HepG2 (cell line): ENCODE data around the gene SH2D3A. TPM values are rescaled to one million over a fixed set of nuclear protein-coding genes. Genes with fewer than 3 reads are reported as not detected.

ENCODE experiments used
- AHR ChIP-seq: IDR thresholded peaks from 2 replicates; pipeline ENCODE4 v1.6.1; 2018; ENCODE audit warnings: missing genetic modification reagents, missing compliant biosample characterization
- FLYWCH1 ChIP-seq: sonication (generic); formaldehyde crosslinking; IDR thresholded peaks from 2 replicates; pipeline ENCODE4 v1.8.1; 2023; ENCODE audit warnings: mild to moderate bottlenecking, missing genetic modification reagents
- FUBP1 ChIP-seq: sonication (generic); formaldehyde crosslinking; IDR thresholded peaks from 2 replicates; pipeline ENCODE4 v1.5.1; 2020; ENCODE audit warnings: missing genetic modification reagents, mild to moderate bottlenecking, borderline replicate concordance
- GABPB1 ChIP-seq: IDR thresholded peaks from 2 replicates; pipeline ENCODE4 v1.6.1; 2016; ENCODE audit warnings: mild to moderate bottlenecking, missing genetic modification reagents, moderate library complexity, missing compliant biosample characterization
- HIC2 ChIP-seq: sonication (generic); formaldehyde crosslinking; IDR thresholded peaks from 2 replicates; pipeline ENCODE4 v1.9.0; 2022; ENCODE audit warnings: low read depth, missing genetic modification reagents
- HNRNPL ChIP-seq: fragments of 200-400 bp; formaldehyde crosslinking; IDR thresholded peaks from 2 replicates; pipeline ENCODE4 v1.6.1; 2017; ENCODE audit warnings: mild to moderate bottlenecking, low read depth, low read length
- NKX3-1 ChIP-seq: sonication (generic); formaldehyde crosslinking; IDR thresholded peaks from 2 replicates; pipeline ENCODE4 v1.5.0; 2020; ENCODE audit warnings: missing genetic modification reagents
- NR2F6 ChIP-seq, 2 experiments: IDR thresholded peaks; 2 replicates each; pipeline ENCODE4 v1.6.1; 2016; ENCODE audit warnings: antibody characterized with exemption in 1 of 2, mild to moderate bottlenecking in 1 of 2
- SMC3 ChIP-seq: IDR thresholded peaks from 2 replicates; pipeline ENCODE4 v1.6.1; 2011; ENCODE audit warnings: low read length, improper control_type of control experiment
- TAF1 ChIP-seq: sonication (generic); formaldehyde crosslinking; IDR thresholded peaks from 2 replicates; pipeline ENCODE4 v1.4.0; 2020; ENCODE audit warnings: missing genetic modification reagents
- XBP1 ChIP-seq: sonication (generic); formaldehyde crosslinking; IDR thresholded peaks from 2 replicates; pipeline ENCODE4 v1.5.0; 2020; ENCODE audit warnings: missing genetic modification reagents
- ZFX ChIP-seq: sonication (generic); formaldehyde crosslinking; IDR thresholded peaks from 2 replicates; pipeline ENCODE4 v1.4.0; 2020; ENCODE audit warnings: mild to moderate bottlenecking, low read depth, missing genetic modification reagents, moderate library complexity
- ZNF180 ChIP-seq: sonication (generic); formaldehyde crosslinking; IDR thresholded peaks from 2 replicates; pipeline ENCODE4 v1.4.0; 2020; ENCODE audit warnings: low read depth, missing genetic modification reagents, borderline replicate concordance
- ZNF264 ChIP-seq: sonication (generic); formaldehyde crosslinking; IDR thresholded peaks from 2 replicates; pipeline ENCODE4 v1.4.0; 2020; ENCODE audit warnings: missing genetic modification reagents
- ZNF382 ChIP-seq: sonication (generic); formaldehyde crosslinking; IDR thresholded peaks from 2 replicates; pipeline ENCODE4 v1.5.0; 2020; ENCODE audit warnings: missing genetic modification reagents, mild to moderate bottlenecking, borderline replicate concordance
- ZNF44 ChIP-seq: sonication (generic); formaldehyde crosslinking; IDR thresholded peaks from 2 replicates; pipeline ENCODE4 v1.5.1; 2020; ENCODE audit warnings: mild to moderate bottlenecking, missing genetic modification reagents
- ZNF670 ChIP-seq: sonication (generic); formaldehyde crosslinking; IDR thresholded peaks from 2 replicates; pipeline ENCODE4 v1.8.0; 2022; ENCODE audit warnings: mild to moderate bottlenecking, missing genetic modification reagents, borderline replicate concordance
- ZNF747 ChIP-seq: sonication (generic); formaldehyde crosslinking; IDR thresholded peaks from 2 replicates; pipeline ENCODE4 v1.8.1; 2023; ENCODE audit warnings: missing genetic modification reagents, mild to moderate bottlenecking, borderline replicate concordance
- ZNF788 ChIP-seq: sonication (generic); formaldehyde crosslinking; IDR thresholded peaks from 2 replicates; pipeline ENCODE4 v1.5.0; 2020; ENCODE audit warnings: mild to moderate bottlenecking, missing genetic modification reagents, borderline replicate concordance
- ZSCAN12 ChIP-seq: sonication (generic); formaldehyde crosslinking; IDR thresholded peaks from 2 replicates; pipeline ENCODE4 v1.9.0; 2021; ENCODE audit warnings: mild to moderate bottlenecking, missing genetic modification reagents
- ZSCAN30 ChIP-seq: sonication (generic); formaldehyde crosslinking; IDR thresholded peaks from 2 replicates; pipeline ENCODE4 v1.5.0; 2020; ENCODE audit warnings: mild to moderate bottlenecking, missing genetic modification reagents
- polyA plus RNA-seq, 8 experiments: library from polyadenylated mRNA; depleted of rRNA in 3 of 8; stranded (reverse) in 7 of 8; unstranded in 1 of 8; fragments of >200 nt; fragmentation: Illumina TruSeq in 4 of 8; extraction: Trizol in 4 of 8; gene quantifications; 2 replicates each; pipeline versions ENCODE4 v1.2.1 to v1.2.3, GENCODE V29; 2011 to 2016; ENCODE audit warnings: low read depth in 4 of 8, missing spikeins in 1 of 8, mixed read lengths in 1 of 8; ENCODE audit not compliant: insufficient read depth in 1 of 8
- total RNA-seq, 5 experiments: library from RNA; depleted of rRNA; stranded (reverse); fragments of >200 nt; fragmentation: Illumina TruSeq; extraction: Trizol; gene quantifications; 2 replicates each; pipeline ENCODE4 v1.2.3, GENCODE V29; 2016; ENCODE audit warnings: low read depth in 1 of 5
- TF ChIP-seq, protein P1 (sequence below): sonication (generic); formaldehyde crosslinking; IDR thresholded peaks from 2 replicates; pipeline ENCODE4 v1.8.0; 2022; ENCODE audit warnings: missing genetic modification reagents, mild to moderate bottlenecking, borderline replicate concordance
- TF ChIP-seq, protein P2 (sequence below): sonication (generic); formaldehyde crosslinking; IDR thresholded peaks from 2 replicates; pipeline ENCODE4 v1.8.0; 2022; ENCODE audit warnings: mild to moderate bottlenecking, missing genetic modification reagents, moderate library complexity

The SH2D3A gene
- total and polyA plus RNA-seq, 2 of the 13 experiments (the other 11 are each of a cell fraction or from before 2014, with no cell fraction given), result 1.0 to 2.2 TPM

DNA sequence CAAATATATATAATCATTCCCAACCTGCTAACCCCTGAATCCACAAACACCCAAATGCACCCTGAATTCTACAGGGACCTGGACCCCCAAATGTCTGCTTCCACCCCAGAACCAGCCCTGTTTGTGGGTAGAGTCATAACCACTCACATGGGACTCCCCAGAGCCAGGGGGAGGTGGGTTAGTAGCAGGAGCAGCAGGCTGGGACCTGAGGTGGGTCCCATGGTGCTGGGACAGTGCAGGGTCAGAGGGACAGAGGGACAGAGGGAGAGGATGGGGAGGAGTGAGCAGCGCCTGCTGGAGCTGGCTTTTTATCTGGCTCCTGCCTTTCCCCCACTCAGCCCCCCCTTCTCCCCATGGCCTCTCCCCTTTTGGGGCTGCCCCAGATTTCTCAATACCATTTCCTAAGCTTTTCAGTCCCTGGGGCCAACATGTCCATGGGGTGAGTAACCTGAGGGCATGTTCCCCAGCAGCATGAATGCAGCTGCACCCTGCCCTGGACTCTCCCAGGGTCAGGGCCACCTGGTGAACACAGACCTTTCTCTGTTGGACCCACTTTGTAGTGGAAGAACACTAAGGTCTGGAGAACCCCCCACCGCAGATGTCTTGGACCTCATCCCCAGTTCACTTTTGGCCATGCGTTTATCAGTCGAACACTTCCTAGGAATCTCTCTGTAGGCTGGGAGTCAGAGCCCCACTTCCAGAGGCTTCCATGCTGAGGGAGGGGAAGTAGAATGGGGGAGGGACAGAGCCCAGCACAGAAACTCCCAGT, 46.7 kb downstream of the SH2D3A start, which contains the start of gene C3 (continued):
- TF ChIP-seq TAF1 (CRISPR knock-in tag) (peak; percentile 94), ZNF788 (CRISPR knock-in tag) (peak; percentile 95), FUBP1 (CRISPR knock-in tag) (no peak), ZNF670 (CRISPR knock-in tag) (peak; percentile 62; the same call in 1 of the 2 replicates), GABPB1 (CRISPR knock-in tag) (peak; percentile 53), ZNF44 (CRISPR knock-in tag) (no peak), HNRNPL (0 out of 2 replicates have a peak, but pooled peaks have one; percentile 29), SMC3 (peak; percentile 27), NR2F6 (IDR thresholded peaks at IDR 0.05) (peak; percentile 99), NR2F6 (CRISPR knock-in tag; IDR thresholded peaks at IDR 0.05) (peak; percentile 99), ZFX (CRISPR knock-in tag) (peak; percentile 32; the same call in 1 of the 2 replicates), ZNF747 (CRISPR knock-in tag) (peak; percentile 81; the same call in 1 of the 2 replicates), ZSCAN12 (no peak), ZNF264 (CRISPR knock-in tag) (no peak), ZSCAN30 (CRISPR knock-in tag) (no peak), XBP1 (no peak), NKX3-1 (CRISPR knock-in tag) (peak; percentile 81; the same call in 1 of the 2 replicates), FLYWCH1 (no peak), ZNF180 (CRISPR knock-in tag) (no peak), ZNF382 (CRISPR knock-in tag) (no peak), HIC2 (CRISPR knock-in tag) (peak; percentile 83), AHR (CRISPR knock-in tag) (peak; percentile 93)
- TF ChIP-seq, protein P1, sequence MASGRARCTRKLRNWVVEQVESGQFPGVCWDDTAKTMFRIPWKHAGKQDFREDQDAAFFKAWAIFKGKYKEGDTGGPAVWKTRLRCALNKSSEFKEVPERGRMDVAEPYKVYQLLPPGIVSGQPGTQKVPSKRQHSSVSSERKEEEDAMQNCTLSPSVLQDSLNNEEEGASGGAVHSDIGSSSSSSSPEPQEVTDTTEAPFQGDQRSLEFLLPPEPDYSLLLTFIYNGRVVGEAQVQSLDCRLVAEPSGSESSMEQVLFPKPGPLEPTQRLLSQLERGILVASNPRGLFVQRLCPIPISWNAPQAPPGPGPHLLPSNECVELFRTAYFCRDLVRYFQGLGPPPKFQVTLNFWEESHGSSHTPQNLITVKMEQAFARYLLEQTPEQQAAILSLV (CRISPR knock-in tag), result peak; percentile 70; the same call in 1 of the 2 replicates
- TF ChIP-seq, protein P2, sequence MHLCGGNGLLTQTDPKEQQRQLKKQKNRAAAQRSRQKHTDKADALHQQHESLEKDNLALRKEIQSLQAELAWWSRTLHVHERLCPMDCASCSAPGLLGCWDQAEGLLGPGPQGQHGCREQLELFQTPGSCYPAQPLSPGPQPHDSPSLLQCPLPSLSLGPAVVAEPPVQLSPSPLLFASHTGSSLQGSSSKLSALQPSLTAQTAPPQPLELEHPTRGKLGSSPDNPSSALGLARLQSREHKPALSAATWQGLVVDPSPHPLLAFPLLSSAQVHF (CRISPR knock-in tag), result no peak
